ENCODE data around the gene CCAR1.
A peak's percentile ranks its signal among the peaks of the same experiment; 100 is the strongest.
"Not testable (repeated sequence)": the region's sequence is repeated elsewhere in the genome, so short reads cannot be mapped to it uniquely, and the experiment has no call there.

CCAR1 gene, protein sequence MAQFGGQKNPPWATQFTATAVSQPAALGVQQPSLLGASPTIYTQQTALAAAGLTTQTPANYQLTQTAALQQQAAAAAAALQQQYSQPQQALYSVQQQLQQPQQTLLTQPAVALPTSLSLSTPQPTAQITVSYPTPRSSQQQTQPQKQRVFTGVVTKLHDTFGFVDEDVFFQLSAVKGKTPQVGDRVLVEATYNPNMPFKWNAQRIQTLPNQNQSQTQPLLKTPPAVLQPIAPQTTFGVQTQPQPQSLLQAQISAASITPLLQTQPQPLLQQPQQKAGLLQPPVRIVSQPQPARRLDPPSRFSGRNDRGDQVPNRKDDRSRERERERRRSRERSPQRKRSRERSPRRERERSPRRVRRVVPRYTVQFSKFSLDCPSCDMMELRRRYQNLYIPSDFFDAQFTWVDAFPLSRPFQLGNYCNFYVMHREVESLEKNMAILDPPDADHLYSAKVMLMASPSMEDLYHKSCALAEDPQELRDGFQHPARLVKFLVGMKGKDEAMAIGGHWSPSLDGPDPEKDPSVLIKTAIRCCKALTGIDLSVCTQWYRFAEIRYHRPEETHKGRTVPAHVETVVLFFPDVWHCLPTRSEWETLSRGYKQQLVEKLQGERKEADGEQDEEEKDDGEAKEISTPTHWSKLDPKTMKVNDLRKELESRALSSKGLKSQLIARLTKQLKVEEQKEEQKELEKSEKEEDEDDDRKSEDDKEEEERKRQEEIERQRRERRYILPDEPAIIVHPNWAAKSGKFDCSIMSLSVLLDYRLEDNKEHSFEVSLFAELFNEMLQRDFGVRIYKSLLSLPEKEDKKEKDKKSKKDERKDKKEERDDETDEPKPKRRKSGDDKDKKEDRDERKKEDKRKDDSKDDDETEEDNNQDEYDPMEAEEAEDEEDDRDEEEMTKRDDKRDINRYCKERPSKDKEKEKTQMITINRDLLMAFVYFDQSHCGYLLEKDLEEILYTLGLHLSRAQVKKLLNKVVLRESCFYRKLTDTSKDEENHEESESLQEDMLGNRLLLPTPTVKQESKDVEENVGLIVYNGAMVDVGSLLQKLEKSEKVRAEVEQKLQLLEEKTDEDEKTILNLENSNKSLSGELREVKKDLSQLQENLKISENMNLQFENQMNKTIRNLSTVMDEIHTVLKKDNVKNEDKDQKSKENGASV

GRCh38 chr10:68720793-68721672 is at the start of gene CCAR1:
CCAR1 (plus strand) TSS chr10:68721239; CDS start chr10:68722505, 1,266 bp downstream.
- Mint-ChIP-seq H3K9me3 (ENCODE audit: low read depth) (no peaks in the 10 kb centered on the region), H3K4me1 (ENCODE audit: low read depth) (peaks cover 19% of the 10 kb centered on the region), H3K27me3 (no peaks in the 10 kb centered on the region), H3K36me3 (peaks cover 5% of the 10 kb centered on the region), H3K4me3 (peak within 1 kb of the TSS; percentile 96), H3K27ac (peak within 1 kb of the TSS; percentile 99)

GRCh38 chr10:68684413-68684812 is 36.6 kb upstream of the CCAR1 start:
- H3K27ac Mint-ChIP-seq = no peak overlapping the region
- no peak overlapping the region for H3K4me3 Mint-ChIP-seq
- no peaks in the 10 kb centered on the region for H3K9me3 Mint-ChIP-seq (ENCODE audit: low read depth)
- H3K36me3 Mint-ChIP-seq = peaks cover 18% of the 10 kb centered on the region
- no peaks in the 10 kb centered on the region for H3K4me1 Mint-ChIP-seq (ENCODE audit: low read depth)
- no peaks in the 10 kb centered on the region for H3K27me3 Mint-ChIP-seq

DNA sequence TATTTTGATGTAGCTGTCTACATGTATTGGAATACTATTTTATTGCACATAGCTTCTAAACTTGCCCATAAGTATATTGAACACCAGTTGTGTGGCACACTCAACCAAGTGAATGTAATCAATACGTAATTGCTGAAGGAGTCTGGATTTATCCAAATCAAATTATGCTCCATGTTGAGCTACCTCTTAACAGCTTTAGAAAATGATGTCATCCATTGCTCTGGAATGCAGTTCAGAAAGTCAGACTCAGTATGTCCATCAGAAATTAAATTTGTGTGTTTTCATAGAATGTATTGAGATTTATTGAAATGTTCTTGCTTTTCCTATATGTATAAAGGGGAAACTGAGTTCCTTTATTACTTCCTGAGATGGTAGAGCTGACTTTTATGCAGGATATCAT is 25.0 kb upstream of the CCAR1 start:
- Mint-ChIP-seq H3K4me1 (ENCODE audit: low read depth) (no peaks in the 10 kb centered on the region), H3K9me3 (ENCODE audit: low read depth) (no peaks in the 10 kb centered on the region), H3K27me3 (no peaks in the 10 kb centered on the region), H3K36me3 (peaks cover 4% of the 10 kb centered on the region), H3K27ac (no peak overlapping the region), H3K4me3 (no peak overlapping the region)

GRCh38 chr10:68697106-68697505 is 23.9 kb upstream of the CCAR1 start:
- Mint-ChIP-seq H3K9me3 (ENCODE audit: low read depth) (no peaks in the 10 kb centered on the region), H3K4me3 (no peak overlapping the region), H3K27me3 (no peaks in the 10 kb centered on the region), H3K27ac (no peak overlapping the region), H3K4me1 (ENCODE audit: low read depth) (no peaks in the 10 kb centered on the region), H3K36me3 (peaks cover 2% of the 10 kb centered on the region)

- no peaks in the 10 kb centered on the region for H3K4me1 Mint-ChIP-seq (ENCODE audit: low read depth)
- H3K27ac Mint-ChIP-seq = no peak overlapping the region
- no peaks in the 10 kb centered on the region for H3K9me3 Mint-ChIP-seq (ENCODE audit: low read depth)
- H3K27me3 Mint-ChIP-seq = no peaks in the 10 kb centered on the region
- peaks cover 2% of the 10 kb centered on the region for H3K36me3 Mint-ChIP-seq
- H3K4me3 Mint-ChIP-seq = no peak overlapping the region
These were observed 20.8 kb upstream of the CCAR1 start for GRCh38 chr10:68700197-68700596.

GRCh38 chr10:68705548-68705947 is 15.5 kb upstream of the CCAR1 start:
- Mint-ChIP-seq H3K9me3 (ENCODE audit: low read depth) (no peaks in the 10 kb centered on the region), H3K27ac (no peak overlapping the region), H3K36me3 (no peaks in the 10 kb centered on the region), H3K27me3 (no peaks in the 10 kb centered on the region), H3K4me3 (no peak overlapping the region), H3K4me1 (ENCODE audit: low read depth) (no peaks in the 10 kb centered on the region)

- H3K27me3 Mint-ChIP-seq; H3K9me3 Mint-ChIP-seq (ENCODE audit: low read depth); H3K36me3 Mint-ChIP-seq; H3K4me1 Mint-ChIP-seq (ENCODE audit: low read depth); H3K27ac Mint-ChIP-seq; H3K4me3 Mint-ChIP-seq: not testable (repeated sequence)
These were observed 12.1 kb upstream of the CCAR1 start for GRCh38 chr10:68708987-68709386.

DNA sequence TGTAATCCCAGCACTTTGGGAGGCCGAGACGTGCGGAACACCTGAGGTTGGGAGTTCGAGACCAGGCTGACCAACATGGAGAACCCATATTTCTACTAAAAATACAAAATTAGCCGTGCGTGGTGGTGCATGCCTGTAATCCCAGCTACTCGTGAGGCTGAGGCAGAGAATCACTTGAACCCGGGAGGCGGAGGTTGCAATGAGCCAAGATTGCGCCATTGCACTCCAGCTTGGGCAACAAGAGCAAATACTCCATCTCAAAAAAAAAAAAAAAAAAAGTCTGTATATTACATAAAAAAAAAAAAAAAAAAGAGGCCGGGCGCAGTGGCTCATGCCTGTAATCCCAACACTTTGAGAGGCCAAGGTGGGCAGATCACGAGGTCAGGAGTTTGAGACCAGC is 8.0 kb upstream of the CCAR1 start:
- H3K27me3 Mint-ChIP-seq; H3K36me3 Mint-ChIP-seq; H3K9me3 Mint-ChIP-seq (ENCODE audit: low read depth); H3K27ac Mint-ChIP-seq; H3K4me3 Mint-ChIP-seq; H3K4me1 Mint-ChIP-seq (ENCODE audit: low read depth): not testable (repeated sequence)

- no peak overlapping the region for H3K4me3 Mint-ChIP-seq
- H3K4me1 Mint-ChIP-seq (ENCODE audit: low read depth) = peaks cover 11% of the 10 kb centered on the region
- no peak overlapping the region for H3K27ac Mint-ChIP-seq
- peaks cover 5% of the 10 kb centered on the region for H3K36me3 Mint-ChIP-seq
- H3K27me3 Mint-ChIP-seq = no peaks in the 10 kb centered on the region
- H3K9me3 Mint-ChIP-seq (ENCODE audit: low read depth) = no peaks in the 10 kb centered on the region
These were observed 3.6 kb upstream of the CCAR1 start for GRCh38 chr10:68717435-68717834.

GRCh38 chr10:68721673-68722335 is 765 bp downstream of the CCAR1 start:
- Mint-ChIP-seq H3K27ac (peak overlapping the region; percentile 84), H3K4me3 (peak overlapping the region; percentile 96), H3K4me1 (ENCODE audit: low read depth) (peaks cover 23% of the 10 kb centered on the region), H3K36me3 (peaks cover 5% of the 10 kb centered on the region), H3K27me3 (no peaks in the 10 kb centered on the region), H3K9me3 (ENCODE audit: low read depth) (no peaks in the 10 kb centered on the region)

- Mint-ChIP-seq H3K4me3 (no peak overlapping the region), H3K4me1 (ENCODE audit: low read depth) (peaks cover 31% of the 10 kb centered on the region), H3K27ac (no peak overlapping the region), H3K27me3 (no peaks in the 10 kb centered on the region), H3K9me3 (ENCODE audit: low read depth) (no peaks in the 10 kb centered on the region), H3K36me3 (peaks cover 6% of the 10 kb centered on the region)
These were observed 4.0 kb downstream of the CCAR1 start for GRCh38 chr10:68725016-68725415.

GRCh38 chr10:68727146-68727545 is 6.1 kb downstream of the CCAR1 start:
- peak overlapping the region; percentile 41 for H3K27ac Mint-ChIP-seq
- H3K4me3 Mint-ChIP-seq = no peak overlapping the region
- H3K9me3 Mint-ChIP-seq (ENCODE audit: low read depth) = no peaks in the 10 kb centered on the region
- peaks cover 7% of the 10 kb centered on the region for H3K36me3 Mint-ChIP-seq
- peaks cover 27% of the 10 kb centered on the region for H3K4me1 Mint-ChIP-seq (ENCODE audit: low read depth)
- no peaks in the 10 kb centered on the region for H3K27me3 Mint-ChIP-seq

DNA sequence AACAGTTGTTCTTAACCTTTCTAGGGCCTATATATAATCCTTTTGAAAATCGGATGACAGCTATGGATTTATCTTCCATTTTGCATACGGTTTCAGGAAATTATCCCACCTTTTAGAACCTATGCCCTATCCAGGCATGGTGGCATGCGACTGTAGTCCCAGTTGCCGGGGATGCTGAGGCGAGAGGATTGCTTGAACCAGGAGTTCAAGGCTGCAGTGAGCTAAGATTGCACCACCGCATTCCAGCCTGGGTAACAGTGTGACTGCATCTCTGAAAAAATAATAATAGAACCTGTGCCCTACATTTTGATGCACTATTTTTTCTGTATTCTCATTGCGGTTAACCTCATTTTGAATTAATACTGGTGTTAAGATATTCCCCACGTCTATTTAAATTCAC is 11.6 kb downstream of the CCAR1 start:
- peaks cover 13% of the 10 kb centered on the region for H3K4me1 Mint-ChIP-seq (ENCODE audit: low read depth)
- H3K36me3 Mint-ChIP-seq = peaks cover 2% of the 10 kb centered on the region
- no peaks in the 10 kb centered on the region for H3K9me3 Mint-ChIP-seq (ENCODE audit: low read depth)
- H3K27ac Mint-ChIP-seq = no peak overlapping the region
- H3K27me3 Mint-ChIP-seq = no peaks in the 10 kb centered on the region
- no peak overlapping the region for H3K4me3 Mint-ChIP-seq

- Mint-ChIP-seq H3K27ac (no peak overlapping the region), H3K36me3 (peaks cover 2% of the 10 kb centered on the region), H3K4me1 (ENCODE audit: low read depth) (peaks cover 13% of the 10 kb centered on the region), H3K9me3 (ENCODE audit: low read depth) (no peaks in the 10 kb centered on the region), H3K4me3 (no peak overlapping the region), H3K27me3 (no peaks in the 10 kb centered on the region)
These were observed 13.3 kb downstream of the CCAR1 start for GRCh38 chr10:68734349-68734748.
